Fibroblast of skin of scalp (primary cell): ENCODE measurements around the gene HTR2A.
A peak's percentile ranks its signal among the peaks of the same experiment; 100 is the strongest.

Source experiments
- DNase-seq: peaks from one replicate; pipeline ENCODE4 v3.0.0-alpha.2; 2013

Gene HTR2A

GRCh38 chr13:46868091-46868490 lies 28.8 kb downstream of the HTR2A start:
- DNase-seq = no peak

GRCh38 chr13:46866150-46866549 lies 30.7 kb downstream of the HTR2A start:
- DNase-seq = peak; percentile 28

- DNase-seq = no peak
These were observed 31.9 kb downstream of the HTR2A start for GRCh38 chr13:46864941-46865340.

- DNase-seq = no peak
These were observed 34.9 kb downstream of the HTR2A start for GRCh38 chr13:46861959-46862358.

GRCh38 chr13:46860722-46861121 lies 36.1 kb downstream of the HTR2A start:
- DNase-seq = no peak

- no peak for DNase-seq
These were observed 38.1 kb downstream of the HTR2A start for GRCh38 chr13:46858776-46859175.

- no peak for DNase-seq
These were observed 38.7 kb downstream of the HTR2A start for GRCh38 chr13:46858163-46858562.

- DNase-seq = no peak
These were observed 41.2 kb downstream of the HTR2A start for GRCh38 chr13:46855664-46856063.

- DNase-seq = no peak
These were observed 41.7 kb downstream of the HTR2A start for GRCh38 chr13:46855166-46855565.

GRCh38 chr13:46852168-46852567 lies 44.7 kb downstream of the HTR2A start:
- no peak for DNase-seq

- peak; percentile 8 for DNase-seq
These were observed 46.6 kb downstream of the HTR2A start for GRCh38 chr13:46850214-46850613.

- no peak for DNase-seq
These were observed 50.1 kb downstream of the HTR2A start for GRCh38 chr13:46846726-46847125.

GRCh38 chr13:46845146-46845545 lies 51.7 kb downstream of the HTR2A start:
- no peak for DNase-seq

- DNase-seq = no peak
These were observed 52.4 kb downstream of the HTR2A start for GRCh38 chr13:46844431-46844830.

- DNase-seq = no peak
These were observed 57.5 kb downstream of the HTR2A start for GRCh38 chr13:46839399-46839798.

- no peak for DNase-seq
These were observed 62.2 kb downstream of the HTR2A start for GRCh38 chr13:46834657-46835056.

GRCh38 chr13:46831588-46832194 lies 65.2 kb downstream of the HTR2A start:
- DNase-seq = peak; percentile 59

GRCh38 chr13:46830405-46831005 lies 66.3 kb downstream of the HTR2A start:
- no peak for DNase-seq

GRCh38 chr13:46822551-46822950 lies 74.3 kb downstream of the HTR2A start:
- DNase-seq = no peak

- DNase-seq = no peak
These were observed 78.9 kb downstream of the HTR2A start for GRCh38 chr13:46817838-46818476.

- no peak for DNase-seq
These were observed 79.8 kb downstream of the HTR2A start for GRCh38 chr13:46817095-46817494.

- no peak for DNase-seq
These were observed 80.5 kb downstream of the HTR2A start for GRCh38 chr13:46816371-46816770.

GRCh38 chr13:46812301-46812797 lies 84.5 kb downstream of the HTR2A start:
- DNase-seq = no peak

- DNase-seq = peak; percentile 39
These were observed 86.4 kb downstream of the HTR2A start for GRCh38 chr13:46810440-46810839.
